ENCODE measurements around the gene GLIS1. TPM values are rescaled to one million over a fixed set of nuclear protein-coding genes. Genes with fewer than 3 reads are reported as not detected.

GLIS1 gene
- total and polyA plus RNA-seq, 8 donors, result 0.06 to 0.26 (median 0.13) TPM; not detected in 4

DNA sequence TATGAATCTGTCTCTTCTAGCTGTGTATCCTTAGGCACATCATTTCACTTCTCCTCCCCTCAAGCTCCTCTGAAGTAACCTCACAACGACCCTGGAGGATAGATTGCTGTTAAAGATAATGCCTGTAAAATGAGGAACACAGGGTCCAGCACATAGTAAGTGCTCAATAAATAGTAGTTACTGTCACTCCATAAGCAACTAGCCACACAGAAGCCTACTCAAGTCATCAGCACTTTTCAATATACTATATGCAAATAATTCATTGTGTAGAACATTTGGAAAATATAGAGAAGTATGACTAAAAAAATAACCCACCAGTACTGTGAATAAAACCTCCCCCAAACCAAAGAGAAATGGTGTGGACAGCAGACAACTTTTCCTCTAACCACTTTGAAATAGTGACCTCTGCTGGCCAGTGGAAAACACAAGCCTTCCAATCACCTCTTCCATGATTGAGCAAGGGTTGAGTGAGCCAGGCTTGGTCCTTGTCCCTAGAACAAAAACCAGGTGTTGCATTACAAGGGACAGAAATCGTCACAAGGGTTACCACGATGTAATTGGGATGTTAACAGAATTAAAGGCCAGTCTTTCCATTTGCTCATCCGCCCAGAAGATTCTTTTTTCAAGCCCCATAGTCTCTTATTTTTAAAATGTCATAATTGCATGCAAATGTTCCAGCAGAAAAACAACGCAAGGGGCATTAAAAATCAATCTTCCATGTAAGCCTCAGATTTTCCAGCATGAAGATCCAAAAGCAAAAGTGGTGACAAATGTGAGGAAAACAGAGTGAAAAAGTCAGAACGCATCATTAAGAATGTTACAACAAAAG is 15.7 kb upstream of the GLIS1 start:
- Histone ChIP-seq H3K27ac (no peak overlapping the region), H3K4me1 (no peaks in the 10 kb centered on the region), H3K36me3 (no peaks in the 10 kb centered on the region), H3K27me3 (no peaks in the 10 kb centered on the region), H3K4me3 (no peak overlapping the region), H3K9me3 (no peaks in the 10 kb centered on the region)
- ATAC-seq, result peak in 3 of 4 donors; percentile 46 to 72 (median 65)
- peak in 2 of 6 donors; percentile 23 to 35 for DNase-seq
- TF ChIP-seq, protein P1, sequence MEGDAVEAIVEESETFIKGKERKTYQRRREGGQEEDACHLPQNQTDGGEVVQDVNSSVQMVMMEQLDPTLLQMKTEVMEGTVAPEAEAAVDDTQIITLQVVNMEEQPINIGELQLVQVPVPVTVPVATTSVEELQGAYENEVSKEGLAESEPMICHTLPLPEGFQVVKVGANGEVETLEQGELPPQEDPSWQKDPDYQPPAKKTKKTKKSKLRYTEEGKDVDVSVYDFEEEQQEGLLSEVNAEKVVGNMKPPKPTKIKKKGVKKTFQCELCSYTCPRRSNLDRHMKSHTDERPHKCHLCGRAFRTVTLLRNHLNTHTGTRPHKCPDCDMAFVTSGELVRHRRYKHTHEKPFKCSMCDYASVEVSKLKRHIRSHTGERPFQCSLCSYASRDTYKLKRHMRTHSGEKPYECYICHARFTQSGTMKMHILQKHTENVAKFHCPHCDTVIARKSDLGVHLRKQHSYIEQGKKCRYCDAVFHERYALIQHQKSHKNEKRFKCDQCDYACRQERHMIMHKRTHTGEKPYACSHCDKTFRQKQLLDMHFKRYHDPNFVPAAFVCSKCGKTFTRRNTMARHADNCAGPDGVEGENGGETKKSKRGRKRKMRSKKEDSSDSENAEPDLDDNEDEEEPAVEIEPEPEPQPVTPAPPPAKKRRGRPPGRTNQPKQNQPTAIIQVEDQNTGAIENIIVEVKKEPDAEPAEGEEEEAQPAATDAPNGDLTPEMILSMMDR (IDR thresholded peaks at IDR 0.05), result peak in 2 of 4 donors; percentile 48 to 58
- intact Hi-C loops (cut with DNase I), result loop anchor here in 2 of 3 donors (5.0 to 10.0 kb wide), 2 partner anchors 267 to 270 kb away; no protein-coding TSS in a partner anchor
- no peak for FAIRE-seq
- WGBS, 2 donors, result 49 to 50% methylated on average over 6 of the region's 6 CpGs

DNA sequence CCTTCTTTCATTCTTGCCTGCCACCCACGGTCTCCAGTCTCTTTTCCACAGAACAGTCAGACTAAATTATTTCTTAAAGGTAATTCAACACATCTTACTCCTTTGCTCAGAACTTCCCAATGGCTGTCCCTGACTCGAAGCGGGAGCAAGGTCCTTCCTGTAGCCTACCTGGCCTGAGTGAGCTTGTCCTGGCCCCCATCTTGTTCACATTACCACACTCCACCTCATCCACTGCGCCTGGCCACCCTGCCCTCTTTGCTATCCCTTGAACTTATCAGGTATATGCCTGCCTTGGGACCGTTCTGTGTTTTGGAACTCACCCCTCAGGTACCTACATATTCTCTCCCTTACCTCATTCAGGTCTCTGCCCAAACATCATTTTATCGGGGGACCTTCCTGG is 13.3 kb upstream of the GLIS1 start:
- no peak overlapping the region for H3K4me3 ChIP-seq
- no peaks in the 10 kb centered on the region for H3K27me3 ChIP-seq
- H3K27ac ChIP-seq, result no peak overlapping the region
- 72 to 83% methylated on average over 6 of the region's 6 CpGs for WGBS, 2 donors
- intact Hi-C loops (cut with DNase I), result loop anchor here in 2 of 3 donors (5.0 to 10.0 kb wide), 2 partner anchors 265 to 267 kb away; no protein-coding TSS in a partner anchor
- DNase-seq, result no peak
- no peaks in the 10 kb centered on the region for H3K36me3 ChIP-seq
- no peaks in the 10 kb centered on the region for H3K4me1 ChIP-seq
- ATAC-seq, result no peak
- no peak for FAIRE-seq
- H3K9me3 ChIP-seq, result no peaks in the 10 kb centered on the region
- TF ChIP-seq, protein P1 (IDR thresholded peaks at IDR 0.05), result no peak

DNA sequence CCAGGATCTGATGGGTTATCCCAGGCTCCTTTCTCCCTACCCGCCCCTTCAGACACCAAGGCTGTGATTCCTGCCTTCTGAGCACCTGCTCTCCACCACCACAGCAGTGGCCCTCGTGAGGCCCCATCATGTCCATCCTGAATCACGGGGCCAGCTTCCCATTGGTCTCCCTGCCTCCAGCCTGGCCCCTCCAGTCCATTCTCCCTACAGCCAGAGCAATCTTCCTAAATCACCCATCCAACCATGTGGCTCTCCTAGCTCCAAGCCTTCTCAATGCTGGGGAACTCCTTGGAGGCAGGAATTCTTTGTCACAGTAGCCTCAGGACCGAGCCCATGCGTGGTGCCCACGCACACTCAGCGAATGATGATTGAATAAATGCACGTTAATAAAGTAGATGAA is 8.9 kb upstream of the GLIS1 start:
- TF ChIP-seq, protein P1 (IDR thresholded peaks at IDR 0.05), result no peak
- WGBS, 2 donors, result 78 to 90% methylated on average over 8 of the region's 8 CpGs
- Histone ChIP-seq H3K4me3 (no peak overlapping the region), H3K27me3 (no peaks in the 10 kb centered on the region), H3K9me3 (no peaks in the 10 kb centered on the region), H3K36me3 (no peaks in the 10 kb centered on the region), H3K27ac (no peak overlapping the region), H3K4me1 (no peaks in the 10 kb centered on the region)
- no peak for FAIRE-seq
- no peak for DNase-seq
- intact Hi-C loops (cut with DNase I), result no loop called here
- no peak for ATAC-seq

DNA sequence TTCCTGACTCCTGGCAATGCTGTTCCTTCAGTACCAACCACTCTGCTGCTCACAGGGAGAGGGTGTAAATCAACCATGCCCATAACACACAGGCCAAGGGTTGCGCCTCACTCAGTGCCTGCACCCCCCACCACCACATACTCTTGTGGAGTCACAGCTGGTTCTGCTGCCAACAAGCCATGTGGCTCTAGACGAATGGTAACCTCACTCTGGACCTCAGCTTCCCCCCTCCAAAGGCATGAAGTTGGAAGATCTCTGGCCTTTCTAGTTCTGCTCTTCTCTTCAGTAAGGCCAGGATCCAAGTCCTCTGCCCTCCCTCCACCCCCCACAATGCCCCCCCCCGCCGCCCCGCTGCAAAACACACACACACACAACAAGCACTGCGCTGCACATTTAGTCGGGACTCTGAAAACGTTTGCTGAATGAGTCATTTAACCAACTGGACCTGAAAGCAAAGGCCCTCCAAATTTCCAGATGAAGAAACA is 1.7 kb upstream of the GLIS1 start:
- DNase-seq, result no peak
- intact Hi-C loops (cut with DNase I), result no loop called here

More for the DNA sequence above, 1.7 kb upstream of the GLIS1 start:
- Histone ChIP-seq H3K4me1 (peaks cover 0 to 10% (median 0%) of the 10 kb centered on the region in 3 donors), H3K27me3 (peaks cover 0 to 12% (median 3%) of the 10 kb centered on the region in 4 donors), H3K27ac (no peak overlapping the region), H3K4me3 (no peak overlapping the region), H3K36me3 (no peaks in the 10 kb centered on the region), H3K9me3 (no peaks in the 10 kb centered on the region)
- 62 to 79% methylated on average over 8 of the region's 8 CpGs for WGBS, 2 donors
- TF ChIP-seq, protein P1 (IDR thresholded peaks at IDR 0.05), result no peak
- no peak for ATAC-seq
- no peak for FAIRE-seq
